ENCODE measurements around the gene ADCY9. TPM values are rescaled to one million over a fixed set of nuclear protein-coding genes. Genes with fewer than 3 reads are reported as not detected.

Gene ADCY9
- total RNA-seq, 4 donors from 2014 or later: 6.3 to 22.3 (median 11.2) TPM

- intact Hi-C loops (cut with DNase I): no loop called here
- Histone ChIP-seq H3K27ac (peak overlapping the region in 3 of 4 donors; percentile 51 to 53 (median 53)), H3K4me1 (peaks cover 0 to 70% (median 7%) of the 10 kb centered on the region in 3 donors), H3K36me3 (no peaks in the 10 kb centered on the region), H3K4me3 (peak overlapping the region in 1 of 4 donors; percentile 31), H3K9me3 (no peaks in the 10 kb centered on the region), H3K27me3 (no peaks in the 10 kb centered on the region)
- no peak for DNase-seq
- no peak for TF ChIP-seq POLR2A (IDR thresholded peaks at IDR 0.05)
- TF ChIP-seq CTCF (IDR thresholded peaks at IDR 0.05): no peak
- 54 to 84% methylated on average over 3 to 7 of the region's 7 CpGs for WGBS, 2 donors
These were observed 26.4 kb downstream of the ADCY9 start for GRCh38 chr16:4089811-4090301.

- Histone ChIP-seq H3K36me3 (no peaks in the 10 kb centered on the region), H3K4me1 (peaks cover 0 to 65% (median 5%) of the 10 kb centered on the region in 3 donors), H3K27me3 (no peaks in the 10 kb centered on the region), H3K4me3 (no peak overlapping the region), H3K27ac (peak overlapping the region in 2 of 4 donors; percentile 20 to 51), H3K9me3 (no peaks in the 10 kb centered on the region)
- 70 to 84% methylated on average over 14 of the region's 15 CpGs for WGBS, 2 donors
- DNase-seq: no peak
- intact Hi-C loops (cut with DNase I): no loop called here
- TF ChIP-seq POLR2A (IDR thresholded peaks at IDR 0.05) (no peak), CTCF (IDR thresholded peaks at IDR 0.05) (no peak)
These were observed 26.9 kb downstream of the ADCY9 start for GRCh38 chr16:4089251-4089810.

- Histone ChIP-seq H3K9me3 (no peaks in the 10 kb centered on the region), H3K4me1 (peaks cover 0 to 53% (median 4%) of the 10 kb centered on the region in 3 donors), H3K27me3 (no peaks in the 10 kb centered on the region), H3K4me3 (no peak overlapping the region), H3K27ac (no peak overlapping the region), H3K36me3 (no peaks in the 10 kb centered on the region)
- WGBS, 2 donors: 90 to 91% methylated on average over 5 to 7 of the region's 7 CpGs
- TF ChIP-seq POLR2A (IDR thresholded peaks at IDR 0.05): no peak
- no peak for TF ChIP-seq CTCF (IDR thresholded peaks at IDR 0.05)
- intact Hi-C loops (cut with DNase I): no loop called here
- DNase-seq: no peak
These were observed 28.2 kb downstream of the ADCY9 start for GRCh38 chr16:4087990-4088577.

GRCh38 chr16:4087099-4087885 lies 28.9 kb downstream of the ADCY9 start:
- DNase-seq: no peak
- Histone ChIP-seq H3K4me3 (no peak overlapping the region), H3K36me3 (no peaks in the 10 kb centered on the region), H3K27me3 (no peaks in the 10 kb centered on the region), H3K4me1 (peaks cover 0 to 52% (median 4%) of the 10 kb centered on the region in 3 donors), H3K9me3 (no peaks in the 10 kb centered on the region), H3K27ac (no peak overlapping the region)
- intact Hi-C loops (cut with DNase I): no loop called here
- 62 to 68% methylated on average over 8 to 11 of the region's 12 CpGs for WGBS, 2 donors
- TF ChIP-seq CTCF (IDR thresholded peaks at IDR 0.05) (no peak), POLR2A (IDR thresholded peaks at IDR 0.05) (no peak)

- TF ChIP-seq POLR2A (IDR thresholded peaks at IDR 0.05) (no peak), CTCF (IDR thresholded peaks at IDR 0.05) (no peak)
- no peak overlapping the region for H3K27ac ChIP-seq
- WGBS, 2 donors: 89 to 95% methylated on average over 15 of the region's 15 CpGs
These were observed 30.1 kb downstream of the ADCY9 start for GRCh38 chr16:4086153-4086552.

More at GRCh38 chr16:4086153-4086552, 30.1 kb downstream of the ADCY9 start:
- intact Hi-C loops (cut with DNase I): no loop called here
- Histone ChIP-seq H3K36me3 (no peaks in the 10 kb centered on the region), H3K4me3 (no peak overlapping the region), H3K4me1 (peaks cover 0 to 52% (median 4%) of the 10 kb centered on the region in 3 donors), H3K9me3 (no peaks in the 10 kb centered on the region), H3K27me3 (no peaks in the 10 kb centered on the region)
- no peak for DNase-seq

Data from esophagus squamous epithelium (tissue), 5 donors.